NCI-H524 (cell line): ENCODE measurements around the gene PAM.

ENCODE experiments used
- DNase-seq, 2 experiments: peaks; one replicate each; lab custom pipeline; 2025; lab: John Stamatoyannopoulos, UW

The PAM gene

DNA sequence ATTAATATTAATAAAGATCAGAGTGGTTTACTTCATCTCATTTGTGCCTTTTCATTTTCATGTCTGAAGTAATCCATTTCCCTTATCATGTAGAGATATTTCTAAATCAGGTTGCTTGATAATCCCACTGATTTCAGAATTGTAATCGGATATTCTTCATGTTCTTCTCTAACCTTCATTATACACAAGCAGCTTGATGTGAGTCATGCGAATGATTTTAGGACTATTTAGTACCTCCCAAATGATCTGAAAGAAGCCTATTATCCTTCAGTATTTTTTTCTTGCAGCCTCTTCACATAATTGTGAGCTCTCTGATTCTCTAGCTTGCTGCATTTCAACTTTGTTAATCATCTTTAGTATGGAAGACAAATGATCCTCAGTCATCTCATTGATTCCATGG is 182.8 kb downstream of the PAM start:
- peak in 1 of 2 experiments; percentile 10 for DNase-seq

DNA sequence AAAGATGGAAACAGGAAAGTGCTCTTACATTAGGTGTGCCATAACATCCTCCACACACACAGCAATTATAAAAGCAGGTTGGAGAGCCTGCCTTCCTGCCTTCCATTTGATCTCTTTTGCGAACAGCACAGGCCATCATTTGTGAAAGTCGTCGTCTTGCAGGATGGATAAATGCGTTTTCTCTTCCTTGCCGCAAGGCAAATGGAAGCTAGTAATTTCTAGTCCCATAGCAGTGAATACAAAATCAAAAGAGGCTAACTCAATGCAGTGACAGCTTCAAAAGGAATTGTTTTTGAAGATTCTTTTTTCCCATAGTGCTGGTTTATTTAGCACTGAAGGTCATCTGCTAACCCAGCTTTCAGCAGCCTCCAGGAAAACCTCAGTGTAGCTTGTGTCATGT is 186.0 kb downstream of the PAM start:
- DNase-seq: no peak

DNA sequence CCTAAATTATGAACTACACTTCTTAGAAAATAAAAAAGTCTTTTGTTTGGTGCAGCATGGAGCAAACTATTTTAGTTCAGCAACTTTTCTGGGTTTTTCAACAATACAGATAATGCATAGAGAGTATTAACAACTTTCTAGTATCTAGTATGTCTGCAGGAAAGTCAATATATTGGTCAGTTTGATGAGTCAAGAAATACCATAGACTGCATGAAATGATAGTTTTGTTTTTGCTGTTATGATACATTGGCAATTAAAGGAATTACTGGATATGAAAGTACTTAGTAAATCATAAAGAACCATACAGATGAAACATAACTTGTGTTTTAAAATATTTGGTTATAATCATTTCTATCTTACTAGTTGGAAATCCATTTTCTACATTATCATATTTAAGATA is 191.3 kb downstream of the PAM start:
- no peak for DNase-seq

DNA sequence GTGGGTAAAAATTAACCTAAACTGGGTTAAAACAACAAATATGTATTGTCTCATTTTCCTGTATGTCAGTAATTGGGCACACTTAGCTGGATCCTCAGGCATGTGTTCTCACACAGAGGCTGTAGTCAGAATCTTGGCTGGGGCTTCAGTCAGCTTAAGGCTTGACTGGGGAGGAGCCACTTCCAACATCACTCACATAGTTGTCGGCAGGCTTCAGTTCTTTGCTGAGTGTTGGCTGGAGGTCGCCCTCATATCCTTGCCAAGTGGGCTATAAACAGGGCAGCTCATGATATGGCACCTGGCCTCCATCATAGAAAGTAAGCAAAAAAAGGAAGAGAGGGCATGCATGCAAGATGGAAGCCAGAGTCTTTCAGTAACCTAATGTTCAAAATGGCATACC is 191.9 kb downstream of the PAM start:
- DNase-seq: no peak

DNA sequence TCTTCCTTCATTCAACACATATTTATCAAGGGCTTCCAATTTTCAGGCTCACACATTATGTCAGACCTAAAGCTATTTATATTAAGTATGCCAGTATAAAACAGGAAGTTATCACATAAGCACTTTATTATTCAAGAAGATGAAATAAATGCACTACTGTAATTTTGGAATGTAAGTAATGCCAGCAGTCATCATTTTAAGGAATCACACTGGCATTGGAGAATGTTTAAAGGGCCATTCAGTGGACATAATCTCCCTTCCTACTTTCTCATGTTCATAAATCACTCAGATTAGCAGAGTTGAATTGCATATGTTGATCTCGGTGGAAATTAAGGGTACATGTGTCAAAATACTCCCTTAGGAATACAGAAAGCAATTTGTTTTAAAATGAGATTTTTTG is 200.4 kb downstream of the PAM start:
- peak in 1 of 2 experiments; percentile 32 for DNase-seq

DNA sequence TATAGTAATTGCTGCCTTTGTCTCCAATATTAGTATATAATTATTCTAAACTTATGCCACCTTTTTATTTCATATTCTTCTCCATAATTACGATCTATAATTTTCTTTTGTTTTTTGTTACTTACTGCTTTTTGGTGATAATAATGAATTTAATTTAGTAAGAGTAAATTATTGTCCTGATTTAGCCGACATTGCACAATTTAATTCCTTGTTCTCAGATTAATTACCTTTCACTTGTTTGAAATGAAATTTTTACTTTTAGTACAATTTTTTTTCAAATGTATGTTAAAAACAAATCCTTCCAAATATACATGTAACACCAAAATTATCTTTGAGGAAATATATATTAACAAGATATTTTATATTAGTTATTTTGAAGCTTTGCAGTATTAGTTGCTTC is 201.5 kb downstream of the PAM start:
- no peak for DNase-seq

DNA sequence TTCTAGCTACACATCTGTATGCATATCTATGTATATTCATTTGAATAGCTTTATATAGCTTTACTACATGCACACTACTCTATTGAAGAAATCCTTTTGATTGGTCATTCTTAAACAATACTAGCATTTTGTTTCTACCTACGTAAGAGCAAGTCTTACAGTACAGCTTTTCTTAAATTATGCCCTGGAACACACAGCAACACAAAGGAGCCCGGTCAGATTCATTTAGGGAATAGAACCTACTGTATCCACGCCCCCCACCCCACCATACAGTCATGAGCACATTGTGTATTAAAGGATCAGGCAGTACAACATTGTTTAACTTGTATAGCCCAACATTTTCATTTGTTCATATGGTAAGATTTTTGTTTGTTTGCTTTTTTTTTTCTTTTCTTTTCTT is 202.0 kb downstream of the PAM start:
- DNase-seq: no peak

DNA sequence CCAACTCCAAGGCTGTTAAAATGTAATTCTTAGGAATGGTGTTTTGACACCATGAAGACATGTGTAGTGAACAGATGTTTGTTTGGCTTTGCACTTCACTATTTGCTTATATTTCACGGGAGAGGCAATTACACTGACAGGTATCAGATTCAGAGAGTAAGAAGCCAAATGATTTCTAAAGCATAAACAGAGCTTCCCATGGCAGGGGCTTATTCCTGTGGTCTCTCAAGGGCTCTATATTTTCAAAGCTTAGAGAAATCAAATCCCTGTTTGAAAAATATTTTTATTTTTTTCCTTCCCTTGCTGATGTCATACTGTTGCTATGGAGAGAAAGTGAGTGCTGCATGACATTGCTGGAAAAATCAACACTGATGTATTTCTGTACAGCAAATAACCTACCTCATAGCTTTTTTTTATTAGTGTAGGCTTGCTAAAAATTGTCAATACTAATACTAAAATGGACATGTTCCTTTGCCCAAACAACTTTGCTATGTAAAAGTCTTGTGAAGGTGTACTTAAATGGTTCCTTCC is 203.4 kb downstream of the PAM start:
- peak; percentile 23 to 63 for DNase-seq

DNA sequence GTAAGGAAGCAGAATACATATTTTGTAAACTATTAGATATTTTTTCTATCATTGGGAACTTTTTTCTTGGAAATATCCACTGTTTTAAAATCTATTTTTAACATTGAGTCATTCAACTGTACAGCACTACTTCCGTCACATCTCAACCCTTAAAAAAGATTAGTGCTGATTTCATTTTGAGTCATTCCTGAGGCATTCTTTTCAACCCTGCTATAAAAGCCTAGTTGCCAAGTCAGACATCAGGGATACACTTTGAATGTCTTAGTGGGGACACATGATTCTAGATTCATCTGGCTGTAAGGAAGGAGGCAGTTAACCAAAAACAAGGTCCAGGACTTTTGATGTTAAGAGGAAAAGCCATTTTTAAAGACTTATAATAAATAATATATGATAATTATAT is 203.9 kb downstream of the PAM start:
- DNase-seq: no peak

DNA sequence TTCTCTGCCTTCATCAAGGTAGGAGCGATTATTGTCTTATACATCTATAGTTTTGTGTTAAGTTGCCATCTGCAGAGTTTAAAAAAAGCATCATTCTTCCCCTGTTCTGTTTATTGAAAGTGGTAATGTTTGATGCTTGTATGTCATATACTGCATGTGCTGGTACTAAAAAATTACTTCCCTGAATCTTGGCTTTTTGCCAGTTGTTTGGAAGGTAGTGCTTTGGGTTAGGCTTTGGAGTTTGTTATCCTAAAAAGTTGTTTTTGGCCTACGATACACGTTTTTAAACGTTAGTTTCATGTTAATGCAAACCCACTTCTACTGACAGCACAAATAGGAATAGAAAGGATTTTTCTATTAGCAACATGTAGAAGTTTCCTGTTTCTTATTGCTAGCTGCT is 206.6 kb downstream of the PAM start:
- no peak for DNase-seq

DNA sequence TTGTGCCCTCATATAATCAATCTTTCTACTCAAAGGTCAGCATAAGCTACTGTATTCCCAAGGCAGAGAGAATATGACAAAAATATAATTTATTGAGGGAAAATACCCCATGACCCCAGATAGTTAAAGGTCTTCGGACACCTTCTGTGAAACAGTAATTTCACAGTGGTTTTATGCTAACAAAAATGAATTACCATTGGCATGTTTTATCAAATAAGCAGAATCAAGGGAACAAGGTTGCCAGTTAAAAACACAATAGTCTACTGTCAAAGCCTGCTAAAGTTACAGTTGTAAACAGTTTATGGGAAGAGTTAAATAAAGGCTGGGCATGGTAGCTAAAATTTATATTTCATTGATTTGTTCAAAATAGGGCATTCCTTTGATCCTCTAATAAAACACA is 210.5 kb downstream of the PAM start:
- no peak for DNase-seq

DNA sequence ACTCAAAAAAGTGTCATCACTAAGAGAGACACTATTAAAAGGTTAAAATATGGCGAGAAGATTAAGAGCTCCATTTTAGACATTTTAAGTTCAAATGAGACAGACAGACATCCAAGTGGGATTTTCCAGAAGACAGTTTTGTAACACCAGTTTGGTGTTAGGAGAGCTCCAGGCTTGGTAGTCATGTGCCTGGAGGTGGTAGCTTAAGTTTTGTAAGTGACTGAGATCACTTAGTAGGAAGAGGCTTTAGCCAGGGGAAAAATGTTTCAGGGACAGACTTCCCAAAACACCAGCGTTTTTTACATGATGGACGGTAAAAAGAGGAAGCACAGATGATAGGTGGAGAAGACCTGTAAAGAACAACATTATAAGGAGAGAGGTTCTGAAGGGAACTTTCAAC is 214.5 kb downstream of the PAM start:
- DNase-seq: no peak

DNA sequence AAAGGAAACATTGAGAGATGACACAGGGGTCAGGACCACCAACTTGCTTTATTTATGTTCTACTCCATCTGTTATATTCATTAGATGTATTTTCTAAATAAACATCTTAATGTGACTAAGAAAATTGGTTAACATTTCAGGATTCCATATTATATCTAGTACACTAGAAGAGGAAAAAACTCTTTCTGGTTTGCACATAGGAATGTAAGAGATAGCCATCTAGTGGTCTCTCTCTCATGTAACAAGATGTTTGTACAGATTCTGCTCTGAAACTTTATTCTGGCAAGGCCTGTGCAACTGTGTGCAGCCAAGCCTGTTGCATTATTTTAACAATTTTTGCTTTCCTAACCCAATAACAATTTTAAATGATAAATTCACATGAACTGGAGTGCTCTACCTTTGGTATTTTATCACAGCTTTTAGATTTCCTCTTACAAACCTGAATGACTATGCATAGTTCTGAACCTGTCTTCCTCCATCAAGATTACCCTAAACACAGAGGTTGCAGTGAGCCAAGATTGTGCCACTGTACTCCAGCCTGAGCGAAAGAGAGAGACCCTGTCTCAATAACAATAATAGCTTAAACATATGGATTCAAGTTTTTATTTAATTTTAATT is 216.7 kb downstream of the PAM start:
- DNase-seq: peak in 1 of 2 experiments; percentile 14

DNA sequence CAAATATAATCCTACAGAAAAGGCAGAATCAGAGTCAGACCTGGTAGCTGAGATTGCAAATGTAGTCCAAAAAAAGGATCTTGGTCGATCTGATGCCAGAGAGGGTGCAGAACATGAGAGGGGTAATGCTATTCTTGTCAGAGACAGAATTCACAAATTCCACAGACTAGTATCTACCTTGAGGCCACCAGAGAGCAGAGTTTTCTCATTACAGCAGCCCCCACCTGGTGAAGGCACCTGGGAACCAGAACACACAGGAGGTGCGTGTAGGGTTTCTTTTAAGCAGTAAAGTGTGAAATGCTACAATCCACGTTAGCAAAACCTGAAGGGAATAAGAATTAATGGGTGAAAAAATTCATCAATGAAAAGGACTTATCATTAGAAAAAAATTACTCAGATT is 219.1 kb downstream of the PAM start:
- no peak for DNase-seq

DNA sequence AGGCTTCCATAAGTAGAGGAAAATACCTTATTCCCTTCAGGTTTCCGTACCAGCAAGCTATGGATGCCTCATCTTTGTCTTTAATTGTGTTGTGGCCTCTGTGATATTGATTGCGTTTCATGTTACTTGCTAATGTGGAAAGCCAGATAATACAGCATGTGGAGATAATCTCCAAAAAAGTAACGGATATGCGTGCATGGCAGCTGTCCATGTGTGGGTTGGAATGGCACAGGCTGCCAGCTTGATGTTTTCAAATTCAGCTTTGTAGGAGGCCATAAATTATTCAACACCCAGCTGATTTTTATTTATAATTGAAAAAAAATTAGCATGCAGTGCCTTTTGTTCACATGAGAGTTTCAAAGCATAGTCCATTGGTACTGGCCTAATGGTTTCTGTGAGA is 219.9 kb downstream of the PAM start:
- DNase-seq: peak; percentile 55 to 88

DNA sequence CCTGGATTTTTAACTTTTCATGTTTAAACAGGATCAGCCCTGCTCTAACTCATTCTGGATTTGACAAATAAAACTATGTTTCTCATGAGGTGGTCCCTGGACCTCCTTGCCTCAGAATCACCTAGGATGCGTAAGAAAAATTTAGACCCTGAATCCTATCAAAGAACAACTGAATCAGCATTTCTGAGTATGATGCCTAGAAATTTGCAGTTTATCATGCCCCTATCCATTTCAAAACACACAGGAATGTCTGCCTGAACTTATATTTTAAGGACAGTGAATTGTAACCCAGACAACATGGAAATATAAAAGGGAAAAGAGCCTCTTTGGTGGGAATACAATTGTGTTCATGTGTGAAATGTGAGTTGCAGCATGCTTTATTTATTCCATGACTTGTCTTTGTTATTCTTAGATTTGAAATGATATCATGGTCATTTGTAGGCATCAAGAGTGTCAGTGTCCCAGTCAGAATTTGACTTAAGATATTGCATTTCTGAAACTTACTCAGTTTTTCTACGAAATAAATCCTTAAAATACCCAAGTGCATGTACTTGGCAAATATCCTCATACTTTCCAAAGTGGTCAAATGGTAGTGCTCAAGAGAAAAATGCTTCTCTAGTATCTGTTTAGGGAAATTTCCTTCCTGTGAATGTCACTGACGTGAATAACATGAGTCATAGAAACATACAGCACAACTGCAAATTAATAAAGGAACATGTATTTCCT is 220.5 kb downstream of the PAM start:
- no peak for DNase-seq

DNA sequence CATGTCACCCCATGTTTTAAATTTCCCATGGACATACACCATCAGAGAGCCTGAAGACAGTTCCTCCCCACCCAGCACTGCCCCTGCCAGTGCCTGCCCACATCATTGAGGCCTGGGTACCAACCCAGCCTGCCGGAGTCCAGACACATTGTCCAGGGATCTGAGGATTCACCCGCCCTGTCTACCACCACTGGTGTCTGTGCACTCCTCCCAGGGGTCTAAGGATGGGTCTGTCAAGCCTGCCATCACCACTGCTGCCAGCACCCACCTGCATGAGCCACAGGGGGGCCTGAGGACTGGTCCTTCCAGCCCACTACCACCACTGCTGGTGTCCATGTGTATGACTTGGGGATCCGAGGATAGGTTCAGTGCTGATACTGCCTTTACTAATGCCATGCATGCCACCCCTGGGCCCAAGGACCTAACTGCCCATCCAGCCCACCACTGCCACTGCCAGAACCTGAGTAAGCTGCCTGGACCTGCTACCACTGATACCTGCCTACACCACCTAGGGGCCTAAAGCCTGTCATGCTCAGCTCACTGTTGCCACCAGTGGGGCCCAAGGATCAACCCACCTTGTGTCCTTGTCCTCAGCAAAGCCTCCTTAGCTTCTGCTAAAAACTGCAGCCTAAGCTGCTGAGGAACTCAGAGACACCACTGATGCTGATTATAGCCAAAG is 227.0 kb downstream of the PAM start:
- DNase-seq: no peak

DNA sequence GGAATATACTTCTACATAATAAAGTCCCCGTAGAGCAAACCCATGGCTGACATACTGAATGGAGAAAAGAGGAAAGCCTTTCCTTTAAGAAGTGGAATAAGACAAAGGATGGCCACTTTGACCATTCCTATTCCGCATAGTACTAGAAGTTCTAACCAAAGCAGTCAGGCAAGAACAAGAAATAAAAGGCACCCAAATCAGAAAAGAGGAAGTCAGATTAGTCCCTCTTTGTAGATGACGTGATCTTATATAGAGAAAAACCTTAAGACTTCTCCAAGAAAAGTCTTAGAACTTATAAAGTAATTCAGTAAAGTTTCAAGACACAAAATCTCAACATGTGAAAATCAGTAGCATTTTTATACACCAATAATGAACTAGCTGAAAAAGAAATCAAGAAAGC is 231.0 kb downstream of the PAM start:
- no peak for DNase-seq

DNA sequence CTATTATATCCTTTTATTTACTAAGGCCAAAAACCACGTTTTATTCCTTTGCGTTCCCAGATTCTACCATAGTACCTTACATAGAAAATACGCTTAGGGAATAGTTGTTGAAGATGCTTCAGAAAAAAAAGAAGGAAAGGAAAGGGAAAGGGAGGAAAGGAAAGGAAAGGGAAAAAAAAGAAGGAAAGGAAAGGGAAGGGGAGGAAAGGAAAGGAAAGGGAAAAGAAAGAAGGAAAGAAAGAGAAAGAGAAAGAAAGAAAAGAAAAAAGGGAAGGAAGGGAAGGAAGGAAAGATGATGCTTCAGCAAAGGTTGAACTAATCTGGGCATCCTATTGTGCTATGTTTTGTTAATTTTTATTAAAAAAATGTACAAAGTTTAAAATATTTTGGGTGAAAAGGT is 233.4 kb downstream of the PAM start:
- no peak for DNase-seq

DNA sequence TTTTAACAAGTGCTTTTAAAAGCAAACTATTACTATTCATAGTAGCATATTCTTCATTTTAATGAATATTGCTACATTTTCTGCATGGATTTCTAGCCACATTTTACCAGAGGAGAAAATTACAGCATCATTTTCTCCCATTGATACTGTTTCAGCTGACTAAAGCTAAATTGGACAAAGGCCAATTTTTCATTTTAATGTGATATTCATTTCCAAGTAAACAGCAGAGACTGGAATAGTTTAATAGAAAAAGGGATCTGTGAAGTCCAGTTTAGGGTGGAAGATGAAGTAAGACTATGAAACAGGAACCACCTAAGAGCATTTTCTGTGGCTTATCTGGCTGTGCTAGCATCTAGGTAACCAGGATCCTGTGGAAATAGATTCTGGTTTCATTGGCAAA is 236.7 kb downstream of the PAM start:
- no peak for DNase-seq

DNA sequence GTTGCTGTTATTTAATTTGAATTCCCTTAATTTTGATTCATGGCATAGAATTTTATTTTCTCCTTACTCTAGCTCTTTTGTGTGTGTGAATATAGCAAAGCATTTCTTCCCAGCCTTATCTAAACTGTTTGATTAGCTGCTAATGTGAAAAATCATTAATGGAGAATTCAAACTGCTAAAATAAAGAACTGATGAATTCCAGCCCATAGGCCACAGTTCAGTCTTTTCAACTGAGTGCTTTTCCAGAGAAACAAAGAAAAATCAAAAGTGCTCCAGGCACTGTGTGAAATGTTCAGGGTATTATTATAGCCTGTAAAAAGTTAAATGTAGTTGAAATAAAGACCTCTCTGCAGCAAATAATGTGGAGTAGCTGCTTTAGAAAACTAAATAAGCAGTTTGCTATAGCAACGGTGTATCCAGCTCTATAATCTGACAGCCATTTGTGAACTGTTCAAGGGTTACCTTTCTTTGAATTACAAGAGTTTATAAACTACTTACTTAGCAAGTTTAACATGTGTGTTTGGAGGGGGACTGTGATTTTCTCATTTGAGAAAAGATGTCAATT is 241.0 kb downstream of the PAM start:
- no peak for DNase-seq

DNA sequence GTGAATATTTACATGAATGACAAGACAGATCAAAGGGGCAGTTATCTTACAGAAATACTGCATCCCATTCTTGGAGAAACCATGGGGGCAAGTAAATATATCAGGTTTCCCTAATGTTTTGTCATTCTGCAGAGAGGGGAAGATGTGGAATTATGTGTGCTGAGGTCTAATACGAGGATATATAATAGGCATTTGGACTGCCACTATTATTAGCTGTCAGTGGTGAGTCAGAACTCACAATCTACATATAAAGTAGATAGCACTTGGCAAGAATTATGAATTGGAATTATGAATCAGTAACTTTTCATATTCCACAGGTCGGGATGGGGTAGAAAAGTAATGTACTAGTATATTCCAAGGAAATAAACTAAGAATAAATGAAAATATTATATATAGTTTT is 243.1 kb downstream of the PAM start:
- no peak for DNase-seq

DNA sequence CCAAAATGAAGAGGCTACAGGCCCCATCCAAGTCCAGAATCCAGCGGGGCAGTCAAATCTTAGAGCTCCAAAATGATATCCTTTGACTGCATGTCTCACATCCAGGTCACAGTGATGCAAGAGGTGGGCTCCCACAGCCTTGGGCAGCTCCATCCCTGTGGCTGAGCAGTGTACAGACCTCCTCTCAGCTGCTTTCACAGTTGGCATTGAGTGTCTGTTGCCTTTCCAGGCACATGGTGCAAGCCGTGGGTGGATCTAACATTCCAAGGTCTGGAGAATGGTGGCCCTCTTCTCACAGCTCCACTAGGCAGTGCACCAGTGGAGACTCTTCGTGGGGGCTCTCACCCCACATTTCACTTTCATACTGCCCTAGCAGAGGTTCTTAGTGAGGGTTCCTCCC is 244.1 kb downstream of the PAM start:
- no peak for DNase-seq
